ENCODE data around the gene GALNT2. TPM values are rescaled to one million over a fixed set of nuclear protein-coding genes. Genes with fewer than 3 reads are reported as not detected.
A peak's percentile ranks its signal among the peaks of the same experiment; 100 is the strongest.

Gene GALNT2
- total and polyA plus RNA-seq, 9 of the 15 experiments (the other 6 are each of a cell fraction or from before 2014, with no cell fraction given) = 1.6 to 106 (median 51.9) TPM

GRCh38 chr1:230263568-230264195 is 196.6 kb downstream of the GALNT2 start:
- H3K9me1 ChIP-seq (ENCODE audit: control insufficient read depth, insufficient read depth, low read length) = no peaks in the 10 kb centered on the region
- H2AFZ ChIP-seq (ENCODE audit: low read depth, low read length) = no peak overlapping the region
- H3K4me1 ChIP-seq (replicated peaks in 1 of 2; ENCODE audit: control insufficient read depth in 2 of 2, insufficient read depth in 2 of 2, low read length in 2 of 2) = peaks cover 7 to 16% of the 10 kb centered on the region in 2 experiments; a peak in 4 of 5 replicates
- H3K27ac ChIP-seq (ENCODE audit: extremely low read depth, low read depth, low read length) = no peak overlapping the region
- intact Hi-C loops (cut with micrococcal nuclease) (no loop called here), in situ Hi-C loops (cut with MboI) (no loop called here)
- CTCF ChIA-PET (ENCODE audit: low intra/inter-chr PET ratio) = no interaction called here
- ATAC-seq (no peak), DNase-seq (ENCODE audit: extremely low read depth in 1 of 4, low spot score in 3 of 4) (no peak), FAIRE-seq (no peak)
- WGBS (ENCODE audit: insufficient coverage, low coverage, missing lambda C conversion rate) = 86% methylated on average over 21 of the region's 21 CpGs
- no peak overlapping the region; a peak in 1 of 4 replicates for H3K9ac ChIP-seq (ENCODE audit: insufficient read depth in 1 of 2, low read depth in 2 of 2, low read length in 2 of 2)
- no peaks in the 10 kb centered on the region for H3K79me2 ChIP-seq (ENCODE audit: control insufficient read depth, insufficient read depth, low read length)
- no peaks in the 10 kb centered on the region for H4K20me1 ChIP-seq (replicated peaks; ENCODE audit: control insufficient read depth, insufficient read depth, low read length)
- no peaks in the 10 kb centered on the region for H3K9me3 ChIP-seq (replicated peaks; ENCODE audit: control insufficient read depth, insufficient read depth, low read depth, low read length)
- POLR2A ChIA-PET = interaction anchor here (0.7 to 0.9 kb wide), 3 partner anchors 9 to 722 kb away, joined by 3 to 5 read pairs (median 3); no protein-coding TSS in a partner anchor
- no peak overlapping the region for H3K4me2 ChIP-seq (ENCODE audit: insufficient read depth, low read length)
- BruUV-seq (replicated peaks) = no TSS peak
- H3K4me3 ChIP-seq = no peak overlapping the region
- H3K27me3 ChIP-seq (ENCODE audit: control insufficient read depth in 2 of 2, insufficient read depth in 2 of 2, low read length in 2 of 2) = no peaks in the 10 kb centered on the region
- TF ChIP-seq HCFC1 (IDR thresholded peaks at IDR 0.05; ENCODE audit: low read depth, low read length) (no peak), ZBTB33 (CRISPR knock-in tag; IDR thresholded peaks at IDR 0.05) (peak; percentile 70), ZNF707 (CRISPR knock-in tag; conservative IDR thresholded peaks at IDR 0.05) (no peak), CREM (IDR thresholded peaks at IDR 0.05; ENCODE audit: low read depth) (no peak), ETS1 (conservative IDR thresholded peaks at IDR 0.05; ENCODE audit: control insufficient read depth, low read depth, low read length) (no peak), KAT8 (IDR thresholded peaks at IDR 0.05; ENCODE audit: low read depth) (no peak)
- TF ChIP-seq, protein P1, sequence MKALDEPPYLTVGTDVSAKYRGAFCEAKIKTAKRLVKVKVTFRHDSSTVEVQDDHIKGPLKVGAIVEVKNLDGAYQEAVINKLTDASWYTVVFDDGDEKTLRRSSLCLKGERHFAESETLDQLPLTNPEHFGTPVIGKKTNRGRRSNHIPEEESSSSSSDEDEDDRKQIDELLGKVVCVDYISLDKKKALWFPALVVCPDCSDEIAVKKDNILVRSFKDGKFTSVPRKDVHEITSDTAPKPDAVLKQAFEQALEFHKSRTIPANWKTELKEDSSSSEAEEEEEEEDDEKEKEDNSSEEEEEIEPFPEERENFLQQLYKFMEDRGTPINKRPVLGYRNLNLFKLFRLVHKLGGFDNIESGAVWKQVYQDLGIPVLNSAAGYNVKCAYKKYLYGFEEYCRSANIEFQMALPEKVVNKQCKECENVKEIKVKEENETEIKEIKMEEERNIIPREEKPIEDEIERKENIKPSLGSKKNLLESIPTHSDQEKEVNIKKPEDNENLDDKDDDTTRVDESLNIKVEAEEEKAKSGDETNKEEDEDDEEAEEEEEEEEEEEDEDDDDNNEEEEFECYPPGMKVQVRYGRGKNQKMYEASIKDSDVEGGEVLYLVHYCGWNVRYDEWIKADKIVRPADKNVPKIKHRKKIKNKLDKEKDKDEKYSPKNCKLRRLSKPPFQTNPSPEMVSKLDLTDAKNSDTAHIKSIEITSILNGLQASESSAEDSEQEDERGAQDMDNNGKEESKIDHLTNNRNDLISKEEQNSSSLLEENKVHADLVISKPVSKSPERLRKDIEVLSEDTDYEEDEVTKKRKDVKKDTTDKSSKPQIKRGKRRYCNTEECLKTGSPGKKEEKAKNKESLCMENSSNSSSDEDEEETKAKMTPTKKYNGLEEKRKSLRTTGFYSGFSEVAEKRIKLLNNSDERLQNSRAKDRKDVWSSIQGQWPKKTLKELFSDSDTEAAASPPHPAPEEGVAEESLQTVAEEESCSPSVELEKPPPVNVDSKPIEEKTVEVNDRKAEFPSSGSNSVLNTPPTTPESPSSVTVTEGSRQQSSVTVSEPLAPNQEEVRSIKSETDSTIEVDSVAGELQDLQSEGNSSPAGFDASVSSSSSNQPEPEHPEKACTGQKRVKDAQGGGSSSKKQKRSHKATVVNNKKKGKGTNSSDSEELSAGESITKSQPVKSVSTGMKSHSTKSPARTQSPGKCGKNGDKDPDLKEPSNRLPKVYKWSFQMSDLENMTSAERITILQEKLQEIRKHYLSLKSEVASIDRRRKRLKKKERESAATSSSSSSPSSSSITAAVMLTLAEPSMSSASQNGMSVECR (CRISPR knock-in tag; IDR thresholded peaks at IDR 0.05) = 0 out of 2 replicates have a peak, but pooled peaks have one; percentile 21
- TF ChIP-seq, protein P2, sequence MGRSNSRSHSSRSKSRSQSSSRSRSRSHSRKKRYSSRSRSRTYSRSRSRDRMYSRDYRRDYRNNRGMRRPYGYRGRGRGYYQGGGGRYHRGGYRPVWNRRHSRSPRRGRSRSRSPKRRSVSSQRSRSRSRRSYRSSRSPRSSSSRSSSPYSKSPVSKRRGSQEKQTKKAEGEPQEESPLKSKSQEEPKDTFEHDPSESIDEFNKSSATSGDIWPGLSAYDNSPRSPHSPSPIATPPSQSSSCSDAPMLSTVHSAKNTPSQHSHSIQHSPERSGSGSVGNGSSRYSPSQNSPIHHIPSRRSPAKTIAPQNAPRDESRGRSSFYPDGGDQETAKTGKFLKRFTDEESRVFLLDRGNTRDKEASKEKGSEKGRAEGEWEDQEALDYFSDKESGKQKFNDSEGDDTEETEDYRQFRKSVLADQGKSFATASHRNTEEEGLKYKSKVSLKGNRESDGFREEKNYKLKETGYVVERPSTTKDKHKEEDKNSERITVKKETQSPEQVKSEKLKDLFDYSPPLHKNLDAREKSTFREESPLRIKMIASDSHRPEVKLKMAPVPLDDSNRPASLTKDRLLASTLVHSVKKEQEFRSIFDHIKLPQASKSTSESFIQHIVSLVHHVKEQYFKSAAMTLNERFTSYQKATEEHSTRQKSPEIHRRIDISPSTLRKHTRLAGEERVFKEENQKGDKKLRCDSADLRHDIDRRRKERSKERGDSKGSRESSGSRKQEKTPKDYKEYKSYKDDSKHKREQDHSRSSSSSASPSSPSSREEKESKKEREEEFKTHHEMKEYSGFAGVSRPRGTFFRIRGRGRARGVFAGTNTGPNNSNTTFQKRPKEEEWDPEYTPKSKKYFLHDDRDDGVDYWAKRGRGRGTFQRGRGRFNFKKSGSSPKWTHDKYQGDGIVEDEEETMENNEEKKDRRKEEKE (IDR thresholded peaks at IDR 0.05; ENCODE audit: borderline replicate concordance in 1 of 2, control insufficient read depth in 1 of 2, low read depth in 2 of 2, low read length in 1 of 2) = no peak
- H3K36me3 ChIP-seq (ENCODE audit: control insufficient read depth, insufficient read depth, low read length) = peaks cover 81% of the 10 kb centered on the region; the same call in 2 of the 3 replicates

Measured in K562 (cell line).